LNCAP (cell line): ENCODE results near the gene ADCY9.

ENCODE experiments used
- CTCF ChIP-seq: fragments of 450-650 bp; IDR thresholded peaks from 2 replicates; pipeline ENCODE4 v1.5.1; 2017; ENCODE audit warnings: mild to moderate bottlenecking

Gene ADCY9

DNA sequence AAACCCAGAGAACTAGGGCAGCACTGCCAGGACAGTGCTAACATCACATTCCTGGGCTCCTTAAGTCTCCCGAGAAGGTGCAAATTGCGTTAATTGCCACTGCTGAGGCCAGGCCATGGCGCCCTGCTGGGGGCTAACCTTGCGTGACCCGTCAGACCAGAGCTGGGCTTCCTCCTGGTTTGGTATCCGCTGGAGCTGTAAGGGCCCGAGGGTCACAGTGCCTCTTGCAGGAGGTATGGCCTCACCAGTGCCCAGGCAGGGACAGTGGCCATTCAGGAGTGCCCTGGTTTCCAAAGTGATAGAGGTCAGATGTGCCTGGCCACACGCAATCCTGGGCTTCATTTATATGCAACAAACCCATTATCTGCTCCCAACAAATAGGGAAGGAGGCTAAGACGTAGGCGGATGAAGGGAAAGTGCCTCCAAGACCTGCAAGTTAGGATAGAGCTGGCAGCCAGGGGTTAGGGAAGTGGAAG lies 17.7 kb upstream of the ADCY9 start:
- no peak for TF ChIP-seq CTCF

GRCh38 chr16:4131621-4132020 lies 15.4 kb upstream of the ADCY9 start:
- TF ChIP-seq CTCF = no peak

GRCh38 chr16:4124535-4125294 lies 8.5 kb upstream of the ADCY9 start:
- no peak for TF ChIP-seq CTCF

GRCh38 chr16:4123616-4124300 lies 7.5 kb upstream of the ADCY9 start:
- TF ChIP-seq CTCF = no peak

- no peak for TF ChIP-seq CTCF
Observed at GRCh38 chr16:4120176-4120575, 3.9 kb upstream of the ADCY9 start.

GRCh38 chr16:4117250-4117578 lies 972 bp upstream of the ADCY9 start:
- TF ChIP-seq CTCF = no peak

DNA sequence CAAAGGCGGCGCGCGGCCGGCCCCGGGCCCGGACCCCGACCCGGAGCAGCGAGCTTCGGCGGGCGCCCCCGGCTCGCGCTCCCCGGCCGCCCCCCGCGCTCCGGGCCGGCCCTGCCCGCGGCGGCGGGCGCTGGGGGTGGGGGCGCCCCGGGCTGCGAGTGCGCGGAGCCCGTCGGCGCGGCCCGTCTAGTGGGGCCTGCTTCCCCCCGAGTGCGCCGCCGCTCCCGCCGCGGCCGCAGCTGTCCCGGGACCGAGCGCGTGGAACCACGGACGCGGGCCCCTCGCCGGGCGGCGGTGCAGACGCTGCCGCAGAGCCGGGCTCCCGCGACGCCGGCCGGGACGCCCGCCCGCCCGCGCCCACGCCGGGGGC lies 308 bp downstream of the ADCY9 start:
- no peak for TF ChIP-seq CTCF
